ENCODE results near the gene KCTD8.

DNA sequence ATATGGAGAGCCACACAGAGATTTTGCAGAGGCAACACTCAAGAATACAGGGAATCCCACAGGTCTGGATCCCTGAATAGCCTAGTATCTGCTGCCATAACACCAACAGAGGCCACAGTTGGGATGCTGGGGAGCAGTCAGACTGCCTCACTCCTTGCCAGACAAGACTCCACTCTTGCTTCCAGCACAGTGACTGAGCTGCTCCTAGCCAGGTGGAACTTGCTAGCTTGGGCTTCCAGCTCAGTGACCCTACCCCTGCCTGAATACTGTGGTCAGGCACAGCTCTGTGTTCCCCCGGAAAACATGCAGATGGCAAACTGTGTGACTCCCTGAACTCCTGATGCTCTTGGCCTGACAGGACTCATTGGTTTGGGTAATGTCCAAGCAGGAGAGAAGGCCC lies 251.8 kb downstream of the KCTD8 start:
- TF ChIP-seq, protein P1, sequence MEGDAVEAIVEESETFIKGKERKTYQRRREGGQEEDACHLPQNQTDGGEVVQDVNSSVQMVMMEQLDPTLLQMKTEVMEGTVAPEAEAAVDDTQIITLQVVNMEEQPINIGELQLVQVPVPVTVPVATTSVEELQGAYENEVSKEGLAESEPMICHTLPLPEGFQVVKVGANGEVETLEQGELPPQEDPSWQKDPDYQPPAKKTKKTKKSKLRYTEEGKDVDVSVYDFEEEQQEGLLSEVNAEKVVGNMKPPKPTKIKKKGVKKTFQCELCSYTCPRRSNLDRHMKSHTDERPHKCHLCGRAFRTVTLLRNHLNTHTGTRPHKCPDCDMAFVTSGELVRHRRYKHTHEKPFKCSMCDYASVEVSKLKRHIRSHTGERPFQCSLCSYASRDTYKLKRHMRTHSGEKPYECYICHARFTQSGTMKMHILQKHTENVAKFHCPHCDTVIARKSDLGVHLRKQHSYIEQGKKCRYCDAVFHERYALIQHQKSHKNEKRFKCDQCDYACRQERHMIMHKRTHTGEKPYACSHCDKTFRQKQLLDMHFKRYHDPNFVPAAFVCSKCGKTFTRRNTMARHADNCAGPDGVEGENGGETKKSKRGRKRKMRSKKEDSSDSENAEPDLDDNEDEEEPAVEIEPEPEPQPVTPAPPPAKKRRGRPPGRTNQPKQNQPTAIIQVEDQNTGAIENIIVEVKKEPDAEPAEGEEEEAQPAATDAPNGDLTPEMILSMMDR (IDR thresholded peaks at IDR 0.05) = no peak
- TF ChIP-seq POLR2A (IDR thresholded peaks at IDR 0.05) = no peak
